H9 (cell line): ENCODE data around the gene DAAM2. TPM values are rescaled to one million over a fixed set of nuclear protein-coding genes. Genes with fewer than 3 reads are reported as not detected.

Experiments used
- DNase-seq: peaks from one replicate; pipeline ENCODE4 v3.0.0-alpha.2; 2017
- H2AFZ ChIP-seq: one replicate; pipeline ENCODE4 v1.6.1; 2013; ENCODE audit warnings: mild to moderate bottlenecking, low read length, control low read depth, moderate library complexity
- H2AK5ac ChIP-seq: 2 replicates; pipeline ENCODE4 v1.6.1; 2013; ENCODE audit warnings: low read length, control low read depth, mixed read lengths; ENCODE audit not compliant: insufficient read length
- H2BK120ac ChIP-seq: one replicate; pipeline ENCODE4 v1.6.1; 2013; ENCODE audit warnings: low read depth, mild to moderate bottlenecking, low read length, control low read depth, inconsistent platforms; ENCODE audit not compliant: poor library complexity, severe bottlenecking
- H2BK12ac ChIP-seq: 2 replicates; pipeline ENCODE4 v1.6.1; 2013; ENCODE audit warnings: low read length, control low read depth, mixed read lengths, low read depth; ENCODE audit not compliant: insufficient read length
- H2BK15ac ChIP-seq: 2 replicates; pipeline ENCODE4 v1.6.1; 2013; ENCODE audit warnings: low read depth, low read length, control low read depth
- H2BK20ac ChIP-seq: one replicate; pipeline ENCODE4 v1.6.1; 2013; ENCODE audit warnings: low read depth, mild to moderate bottlenecking, low read length, control low read depth, inconsistent platforms; ENCODE audit not compliant: poor library complexity, severe bottlenecking
- H2BK5ac ChIP-seq: 2 replicates; pipeline ENCODE4 v1.6.1; 2013; ENCODE audit warnings: low read length, control low read depth, mixed read lengths; ENCODE audit not compliant: insufficient read length
- H3K14ac ChIP-seq: 2 replicates; pipeline ENCODE4 v1.6.1; 2013; ENCODE audit warnings: low read length, control low read depth; ENCODE audit not compliant: insufficient read depth
- H3K18ac ChIP-seq: 2 replicates; pipeline ENCODE4 v1.6.1; 2013; ENCODE audit warnings: low read depth, mild to moderate bottlenecking, mixed read lengths, low read length, control low read depth; ENCODE audit not compliant: insufficient read length
- H3K23ac ChIP-seq: 2 replicates; pipeline ENCODE4 v1.6.1; 2013; ENCODE audit warnings: low read length, control low read depth, mixed read lengths, low read depth; ENCODE audit not compliant: insufficient read length
- H3K23me2 ChIP-seq: 2 replicates; pipeline ENCODE4 v1.6.1; 2013; ENCODE audit warnings: low read depth, mild to moderate bottlenecking, mixed read lengths, low read length, control low read depth; ENCODE audit not compliant: insufficient read length, poor library complexity, severe bottlenecking
- H3K27ac ChIP-seq: 2 replicates; pipeline ENCODE4 v1.5.1; 2013; ENCODE audit warnings: low read length, control low read depth, mixed read lengths, low read depth; ENCODE audit not compliant: insufficient read length
- H3K27me3 ChIP-seq: 2 replicates; pipeline ENCODE4 v1.6.1; 2013; ENCODE audit warnings: low read length, control low read depth, inconsistent platforms; ENCODE audit not compliant: insufficient read depth
- H3K4ac ChIP-seq: 2 replicates; pipeline ENCODE4 v1.6.1; 2013; ENCODE audit warnings: low read depth, mild to moderate bottlenecking, control low read depth, inconsistent platforms, low read length, moderate library complexity
- H3K4me1 ChIP-seq: 2 replicates; pipeline ENCODE4 v1.6.1; 2013; ENCODE audit warnings: low read length, control low read depth, inconsistent platforms; ENCODE audit not compliant: insufficient read depth
- H3K4me2 ChIP-seq: 2 replicates; pipeline ENCODE4 v1.6.1; 2013; ENCODE audit warnings: low read length, control low read depth, mixed read lengths; ENCODE audit not compliant: insufficient read length, insufficient read depth
- H3K56ac ChIP-seq: 2 replicates; pipeline ENCODE4 v1.6.1; 2013; ENCODE audit warnings: low read depth, mild to moderate bottlenecking, mixed read lengths, low read length, control low read depth; ENCODE audit not compliant: insufficient read length
- H3K79me1 ChIP-seq: 2 replicates; pipeline ENCODE4 v1.6.1; 2013; ENCODE audit warnings: low read depth, mild to moderate bottlenecking, moderate library complexity, low read length, control low read depth, inconsistent platforms; ENCODE audit not compliant: insufficient read depth, poor library complexity, severe bottlenecking
- H3K79me2 ChIP-seq: 2 replicates; pipeline ENCODE4 v1.6.1; 2013; ENCODE audit warnings: low read length, control low read depth, inconsistent platforms; ENCODE audit not compliant: insufficient read depth
- H3K9ac ChIP-seq: 2 replicates; pipeline ENCODE4 v1.6.1; 2013; ENCODE audit warnings: low read length, control low read depth, mixed read lengths; ENCODE audit not compliant: insufficient read length; ENCODE audit errors: extremely low read depth
- H3K9me3 ChIP-seq: one replicate; pipeline ENCODE4 v1.6.1; 2013; ENCODE audit warnings: low read depth, low read length, inconsistent platforms; ENCODE audit not compliant: control insufficient read depth
- H3T11ph ChIP-seq: one replicate; pipeline ENCODE4 v1.6.1; 2013; ENCODE audit warnings: mild to moderate bottlenecking, low read length, control low read depth, inconsistent platforms
- H4K20me1 ChIP-seq: one replicate; pipeline ENCODE4 v1.6.1; 2013; ENCODE audit not compliant: control insufficient read depth, insufficient read length, insufficient read depth
- H4K5ac ChIP-seq: 2 replicates; pipeline ENCODE4 v1.6.1; 2013; ENCODE audit warnings: low read depth, mild to moderate bottlenecking, mixed read lengths, low read length, control low read depth; ENCODE audit not compliant: insufficient read length
- H4K8ac ChIP-seq: replicated peaks from 2 replicates; pipeline ENCODE4 v1.6.1; 2013; ENCODE audit warnings: low read length, control low read depth, mixed read lengths, low read depth; ENCODE audit not compliant: insufficient read length
- H4K91ac ChIP-seq: 2 replicates; pipeline ENCODE4 v1.6.1; 2013; ENCODE audit warnings: low read depth, mild to moderate bottlenecking, moderate library complexity, mixed read lengths, low read length, control low read depth; ENCODE audit not compliant: insufficient read length
- H3K27ac Mint-ChIP-seq, 3 experiments: 2 replicates in 2 of 3; 3 replicates in 1 of 3; pipeline ENCODE4 v1.8.0; 2020 to 2021; ENCODE audit warnings: mixed read lengths in 3 of 3, mild to moderate bottlenecking in 1 of 3, moderate library complexity in 1 of 3
- H3K27me3 Mint-ChIP-seq: 2 replicates; pipeline ENCODE4 v1.8.0; 2021; ENCODE audit warnings: low read depth, mild to moderate bottlenecking, moderate library complexity, mixed read lengths
- H3K36me3 Mint-ChIP-seq, 3 experiments: 2 replicates in 2 of 3; 3 replicates in 1 of 3; pipeline ENCODE4 v1.8.0; 2020 to 2021; ENCODE audit warnings: low read depth in 3 of 3, mixed read lengths in 3 of 3; ENCODE audit not compliant: insufficient read depth in 1 of 3
- H3K4me1 Mint-ChIP-seq, 2 experiments: 2 replicates each; pipeline ENCODE4 v1.8.0; 2020; ENCODE audit warnings: mixed read lengths in 2 of 2
- H3K4me3 Mint-ChIP-seq, 2 experiments: 2 replicates in 1 of 2; 3 replicates in 1 of 2; pipeline ENCODE4 v1.8.0; 2020 to 2021; ENCODE audit warnings: mild to moderate bottlenecking in 2 of 2, mixed read lengths in 2 of 2, moderate library complexity in 1 of 2
- H3K9me3 Mint-ChIP-seq, 2 experiments: 2 replicates in 1 of 2; 3 replicates in 1 of 2; pipeline ENCODE4 v1.8.0; 2020; ENCODE audit warnings: mild to moderate bottlenecking in 2 of 2, mixed read lengths in 2 of 2, moderate library complexity in 1 of 2
- WGBS: extraction: QIAGEN DNeasy Blood & Tissue Kit; methylation state at CpG from one replicate; pipeline ENCODE4 v1.1.7; 2013; ENCODE audit warnings: missing lambda C conversion rate, low lambda C conversion rate, mixed read lengths; ENCODE audit not compliant: insufficient read length; ENCODE audit errors: extremely low coverage; 5-methylcytosine and 5-hydroxymethylcytosine counted together
- total RNA-seq: library from RNA; stranded (reverse); gene quantifications from 2 replicates; pipeline ENCODE4 v1.2.1, GENCODE V29; 2021
- TF ChIP-seq, protein P1 (sequence below): fragments of 200-600 bp; sonication (generic); conservative IDR thresholded peaks from 3 replicates; pipeline ENCODE4 v1.8.0; 2021; ENCODE audit warnings: antibody characterized with exemption, mild to moderate bottlenecking

Gene DAAM2
- total RNA-seq, 1 experiment from 2014 or later, result 1.1 TPM

DNA sequence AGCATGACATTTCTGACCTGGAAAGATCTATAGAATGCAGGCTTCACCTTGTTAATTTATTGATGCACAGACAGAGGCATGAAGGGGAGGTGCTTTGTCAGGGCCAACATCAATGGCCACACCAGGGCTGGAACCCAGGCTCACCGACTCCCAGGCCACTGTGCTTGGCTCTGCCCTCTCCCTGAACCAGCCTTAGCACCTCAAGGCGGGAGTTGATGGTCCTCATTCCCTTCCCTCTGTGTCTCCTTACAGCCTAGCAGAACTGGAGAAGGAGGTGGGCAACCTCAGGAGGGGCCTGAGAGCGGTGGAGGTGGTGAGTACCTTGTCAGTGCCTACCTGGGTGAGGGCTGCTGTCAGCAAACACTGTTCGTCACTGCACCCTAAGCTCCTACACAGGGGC is 106.4 kb downstream of the DAAM2 start:
- no peaks in the 10 kb centered on the region for H3K27me3 ChIP-seq
- H3K9me3 Mint-ChIP-seq, result peaks cover 0 to 2% of the 10 kb centered on the region in 2 experiments; a peak in 1 of 5 replicates
- H2BK5ac ChIP-seq, result no peak overlapping the region

More for the DNA sequence above, 106.4 kb downstream of the DAAM2 start:
- Mint-ChIP-seq H3K4me3 (no peak overlapping the region), H3K36me3 (peaks cover 0 to 4% (median 3%) of the 10 kb centered on the region in 3 experiments; a peak in 4 of 7 replicates), H3K4me1 (peaks cover 15 to 16% of the 10 kb centered on the region in 2 experiments), H3K27me3 (peaks cover 7% of the 10 kb centered on the region), H3K27ac (no peak overlapping the region)
- Histone ChIP-seq H2BK12ac (no peak overlapping the region), H4K20me1 (no peaks in the 10 kb centered on the region), H4K8ac (no peak overlapping the region), H3K23ac (no peak overlapping the region), H3K4me2 (no peak overlapping the region), H3K79me2 (no peaks in the 10 kb centered on the region), H3K4me1 (peaks cover 10% of the 10 kb centered on the region; the same call in 1 of the 2 replicates), H3K14ac (no peak overlapping the region), H3K18ac (no peak overlapping the region), H2BK15ac (no peak overlapping the region), H2BK120ac (no peak overlapping the region), H2AFZ (no peak overlapping the region), H3K27ac (no peak overlapping the region), H3K9ac (no peak overlapping the region), H3K56ac (no peak overlapping the region), H3K4ac (no peak overlapping the region), H3K9me3 (no peaks in the 10 kb centered on the region), H2BK20ac (no peak overlapping the region), H4K5ac (no peak overlapping the region), H2AK5ac (no peak overlapping the region), H4K91ac (no peak overlapping the region), H3K23me2 (no peaks in the 10 kb centered on the region), H3K79me1 (no peaks in the 10 kb centered on the region), H3T11ph (no peak overlapping the region)
- TF ChIP-seq, protein P1, sequence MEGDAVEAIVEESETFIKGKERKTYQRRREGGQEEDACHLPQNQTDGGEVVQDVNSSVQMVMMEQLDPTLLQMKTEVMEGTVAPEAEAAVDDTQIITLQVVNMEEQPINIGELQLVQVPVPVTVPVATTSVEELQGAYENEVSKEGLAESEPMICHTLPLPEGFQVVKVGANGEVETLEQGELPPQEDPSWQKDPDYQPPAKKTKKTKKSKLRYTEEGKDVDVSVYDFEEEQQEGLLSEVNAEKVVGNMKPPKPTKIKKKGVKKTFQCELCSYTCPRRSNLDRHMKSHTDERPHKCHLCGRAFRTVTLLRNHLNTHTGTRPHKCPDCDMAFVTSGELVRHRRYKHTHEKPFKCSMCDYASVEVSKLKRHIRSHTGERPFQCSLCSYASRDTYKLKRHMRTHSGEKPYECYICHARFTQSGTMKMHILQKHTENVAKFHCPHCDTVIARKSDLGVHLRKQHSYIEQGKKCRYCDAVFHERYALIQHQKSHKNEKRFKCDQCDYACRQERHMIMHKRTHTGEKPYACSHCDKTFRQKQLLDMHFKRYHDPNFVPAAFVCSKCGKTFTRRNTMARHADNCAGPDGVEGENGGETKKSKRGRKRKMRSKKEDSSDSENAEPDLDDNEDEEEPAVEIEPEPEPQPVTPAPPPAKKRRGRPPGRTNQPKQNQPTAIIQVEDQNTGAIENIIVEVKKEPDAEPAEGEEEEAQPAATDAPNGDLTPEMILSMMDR, result no peak
- no CpG with 5 or more reads among the region's 4 CpGs for WGBS
- no peak for DNase-seq
